BLaER1 treated with 17β-estradiol and CSF1 and Interleukin-3, amounts not matched to agents 10 nM and 100 nM (cell line): ENCODE measurements around the gene DOK3.
A peak's percentile ranks its signal among the peaks of the same experiment; 100 is the strongest.

Source experiments
- H3K27ac ChIP-seq, 11 experiments: shearing (Covaris generic); formaldehyde crosslinking; 2 replicates each; pipeline ENCODE4 v1.8.1; 2022
- H3K27me3 ChIP-seq, 11 experiments: shearing (Covaris generic); formaldehyde crosslinking; 2 replicates each; pipeline ENCODE4 v1.8.1; 2022
- H3K36me3 ChIP-seq, 11 experiments: shearing (Covaris generic); formaldehyde crosslinking; 2 replicates each; pipeline ENCODE4 v1.8.1; 2022
- H3K4me1 ChIP-seq, 10 experiments: shearing (Covaris generic); formaldehyde crosslinking; 2 replicates each; pipeline ENCODE4 v1.8.1; 2022
- H3K4me2 ChIP-seq, 11 experiments: shearing (Covaris generic); formaldehyde crosslinking; 2 replicates each; pipeline ENCODE4 v1.8.1; 2022
- H3K4me3 ChIP-seq, 10 experiments: shearing (Covaris generic); formaldehyde crosslinking; 2 replicates each; pipeline ENCODE4 v1.8.1; 2022
- H3K9ac ChIP-seq, 11 experiments: shearing (Covaris generic); formaldehyde crosslinking; 2 replicates each; pipeline ENCODE4 v1.8.1; 2022
- H3K9me3 ChIP-seq, 11 experiments: shearing (Covaris generic); formaldehyde crosslinking; replicated peaks in 1 of 11; 2 replicates each; pipeline ENCODE4 v1.8.1; 2022
- H4K20me1 ChIP-seq, 11 experiments: shearing (Covaris generic); formaldehyde crosslinking; 2 replicates each; pipeline ENCODE4 v1.8.1; 2022
- Cebpa-rat ChIP-seq, 11 experiments: shearing (Covaris generic); IDR thresholded peaks; 2 replicates each; pipeline ENCODE4 v1.8.1; 2022

DOK3 gene

DNA sequence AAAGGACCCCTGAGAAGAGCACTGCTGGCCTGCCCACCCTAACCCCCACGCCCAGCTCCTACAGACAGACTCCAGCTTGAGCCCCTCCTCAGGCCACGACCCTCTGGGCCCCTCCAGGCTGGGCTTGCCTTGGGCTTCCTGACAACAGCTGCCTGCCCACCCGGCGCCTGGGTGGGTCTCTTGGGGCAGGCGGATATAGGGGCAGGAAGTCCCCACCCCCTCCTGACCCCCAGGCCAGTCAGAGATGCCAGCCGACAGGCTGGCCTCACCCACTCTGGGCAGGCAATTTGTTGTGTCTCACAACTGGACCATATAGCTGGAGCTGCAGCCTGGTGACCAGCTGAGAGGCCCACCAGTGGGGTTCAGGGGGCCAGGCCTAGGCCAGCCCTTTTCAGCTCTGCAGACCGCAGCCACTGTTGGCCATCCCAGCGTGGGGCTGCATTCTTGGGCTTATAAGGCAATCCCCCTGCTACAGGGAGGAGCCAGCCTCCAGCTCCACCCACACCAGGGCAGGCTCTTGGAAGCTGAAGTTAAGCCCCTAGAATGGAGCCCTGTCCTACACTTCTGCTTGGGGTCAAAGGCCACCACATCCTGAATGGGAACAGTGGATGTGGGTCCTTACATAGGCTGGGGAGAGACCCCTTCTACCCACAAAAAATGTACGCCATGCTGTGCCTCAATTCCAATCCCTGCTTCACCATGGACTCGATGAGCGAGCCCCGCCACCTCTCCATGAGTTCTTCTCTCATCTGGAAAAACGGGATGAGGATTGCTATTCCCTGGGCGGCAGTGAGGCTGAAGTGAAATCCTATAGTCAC lies 14.2 kb downstream of the DOK3 start:
- Histone ChIP-seq H3K4me3 (peak overlapping the region; percentile 73 to 89 (median 83); a peak in 19 of 20 replicates), H4K20me1 (peaks cover 10 to 67% (median 35%) of the 10 kb centered on the region in 11 experiments; a peak in 17 of 22 replicates), H3K9me3 (no peaks in the 10 kb centered on the region), H3K27ac (peak overlapping the region in 10 of 11 experiments; percentile 79 to 93 (median 88); a peak in 21 of 22 replicates), H3K4me1 (peaks cover 71 to 90% (median 87%) of the 10 kb centered on the region in 10 experiments), H3K27me3 (peaks cover 0 to 25% (median 0%) of the 10 kb centered on the region in 11 experiments; a peak in 4 of 22 replicates), H3K4me2 (peak overlapping the region; percentile 97 to 100 (median 100)), H3K36me3 (peaks cover 21 to 40% (median 27%) of the 10 kb centered on the region in 11 experiments; a peak in 21 of 22 replicates), H3K9ac (peak overlapping the region; percentile 79 to 91 (median 88); a peak in 21 of 22 replicates)
- TF ChIP-seq Cebpa-rat (IDR thresholded peaks at IDR 0.05) = no peak

- Histone ChIP-seq H3K27me3 (peaks cover 0 to 16% (median 0%) of the 10 kb centered on the region in 11 experiments; a peak in 4 of 22 replicates), H3K36me3 (peaks cover 21 to 47% (median 34%) of the 10 kb centered on the region in 11 experiments; a peak in 21 of 22 replicates), H3K9ac (peak overlapping the region; percentile 79 to 91 (median 88); a peak in 21 of 22 replicates), H3K4me3 (peak overlapping the region in 9 of 10 experiments; percentile 79 to 89 (median 83); a peak in 17 of 20 replicates), H3K4me2 (peak overlapping the region; percentile 97 to 100 (median 100)), H3K9me3 (no peaks in the 10 kb centered on the region), H3K27ac (peak overlapping the region in 10 of 11 experiments; percentile 70 to 93 (median 88); a peak in 21 of 22 replicates), H3K4me1 (peaks cover 80 to 90% (median 87%) of the 10 kb centered on the region in 10 experiments), H4K20me1 (peaks cover 17 to 69% (median 40%) of the 10 kb centered on the region in 11 experiments; a peak in 21 of 22 replicates)
- no peak for TF ChIP-seq Cebpa-rat (IDR thresholded peaks at IDR 0.05)
Observed at GRCh38 chr5:177494346-177495195, 15.1 kb downstream of the DOK3 start.

DNA sequence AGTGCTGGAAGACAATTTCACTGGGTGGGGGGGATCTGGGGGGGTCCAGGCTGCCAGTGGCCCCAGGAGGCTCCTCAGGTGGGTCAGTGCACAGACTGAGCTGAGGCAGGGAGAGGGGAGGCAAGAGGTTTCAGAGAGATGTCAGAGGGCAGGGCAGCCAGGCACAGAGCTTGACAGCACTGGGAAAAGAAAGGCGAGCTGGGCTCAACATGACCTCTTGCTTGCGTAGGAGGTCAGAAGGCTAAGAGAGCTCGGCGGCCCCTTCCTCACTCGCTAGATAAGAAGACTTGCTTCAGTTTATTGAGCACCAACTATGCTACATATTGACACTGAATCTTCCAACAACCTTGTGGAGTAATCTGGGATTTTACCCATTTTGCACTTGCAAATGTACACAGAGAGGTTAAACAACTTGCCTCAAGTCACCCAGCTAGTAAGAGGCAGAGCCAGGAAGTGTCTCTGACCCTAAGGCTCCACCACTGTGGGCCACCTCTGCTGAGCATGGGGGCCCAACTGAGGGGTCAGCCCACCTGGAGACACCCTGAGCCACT lies 15.8 kb downstream of the DOK3 start:
- H3K4me2 ChIP-seq = peak overlapping the region; percentile 97 to 100 (median 100)
- peaks cover 24 to 76% (median 46%) of the 10 kb centered on the region in 11 experiments; a peak in 21 of 22 replicates for H4K20me1 ChIP-seq
- H3K36me3 ChIP-seq = peaks cover 25 to 54% (median 40%) of the 10 kb centered on the region in 11 experiments; a peak in 21 of 22 replicates
- H3K9ac ChIP-seq = peak overlapping the region in 10 of 11 experiments; percentile 79 to 91 (median 88); a peak in 18 of 22 replicates
- peak overlapping the region in 2 of 10 experiments; percentile 88 to 89; a peak in 6 of 20 replicates for H3K4me3 ChIP-seq
- no peak for TF ChIP-seq Cebpa-rat (IDR thresholded peaks at IDR 0.05)
- H3K27ac ChIP-seq = peak overlapping the region in 10 of 11 experiments; percentile 70 to 93 (median 88); a peak in 20 of 22 replicates
- no peaks in the 10 kb centered on the region for H3K9me3 ChIP-seq
- peaks cover 0 to 9% (median 0%) of the 10 kb centered on the region in 11 experiments; a peak in 4 of 22 replicates for H3K27me3 ChIP-seq
- H3K4me1 ChIP-seq = peaks cover 81 to 90% (median 87%) of the 10 kb centered on the region in 10 experiments

- peak overlapping the region in 10 of 11 experiments; percentile 70 to 93 (median 88); a peak in 18 of 22 replicates for H3K27ac ChIP-seq
- peaks cover 71 to 89% (median 86%) of the 10 kb centered on the region in 10 experiments for H3K4me1 ChIP-seq
- peak overlapping the region; percentile 97 to 100 (median 100); a peak in 20 of 22 replicates for H3K4me2 ChIP-seq
- H3K9me3 ChIP-seq = no peaks in the 10 kb centered on the region
- no peaks in the 10 kb centered on the region for H3K27me3 ChIP-seq
- TF ChIP-seq Cebpa-rat (IDR thresholded peaks at IDR 0.05) = no peak
- H4K20me1 ChIP-seq = peaks cover 31 to 82% (median 54%) of the 10 kb centered on the region in 11 experiments
- H3K9ac ChIP-seq = peak overlapping the region in 9 of 11 experiments; percentile 84 to 91 (median 89); a peak in 15 of 22 replicates
- H3K4me3 ChIP-seq = no peak overlapping the region
- peaks cover 33 to 65% (median 50%) of the 10 kb centered on the region in 11 experiments for H3K36me3 ChIP-seq
Observed at GRCh38 chr5:177492841-177493240, 16.8 kb downstream of the DOK3 start.

DNA sequence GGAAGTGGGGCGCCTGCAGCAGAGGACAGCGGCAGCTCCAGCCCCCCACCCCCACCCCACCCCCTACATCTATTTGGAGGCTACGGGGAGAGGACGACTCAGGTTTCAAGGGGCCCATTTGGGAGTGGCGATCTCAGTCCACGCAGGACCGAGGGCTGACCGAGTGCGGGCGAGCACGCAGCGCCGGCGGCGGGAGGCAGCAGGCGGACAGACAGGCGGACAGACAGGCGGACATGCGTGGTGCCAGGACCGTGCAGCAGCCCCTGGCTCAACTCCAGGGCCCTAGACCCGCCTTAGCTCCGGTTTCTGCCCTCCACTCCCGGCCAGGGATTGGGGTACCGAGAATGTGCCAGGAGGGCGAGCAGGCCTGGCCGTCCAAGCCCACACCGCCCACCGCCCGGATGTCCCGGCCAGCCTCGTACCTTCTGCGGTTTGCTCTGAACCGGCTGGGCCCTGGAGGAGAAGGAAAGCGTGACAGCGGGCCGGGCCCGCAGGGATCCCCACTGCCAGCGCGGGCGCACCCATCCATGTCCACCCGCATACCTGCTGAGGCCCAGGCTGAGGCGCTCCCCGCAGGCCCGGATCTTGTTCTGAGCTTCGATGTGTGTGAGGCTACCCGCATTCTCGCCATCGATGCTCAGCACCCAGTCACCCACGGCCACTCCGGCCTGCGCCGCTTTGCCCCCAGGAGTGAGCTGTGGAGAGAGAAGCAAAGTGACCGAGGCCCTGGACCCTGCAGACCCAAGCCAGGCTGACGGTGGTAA lies 17.5 kb downstream of the DOK3 start:
- Histone ChIP-seq H3K9me3 (no peaks in the 10 kb centered on the region), H3K36me3 (peaks cover 40 to 71% (median 57%) of the 10 kb centered on the region in 11 experiments), H3K4me3 (no peak overlapping the region), H4K20me1 (peaks cover 31 to 86% (median 60%) of the 10 kb centered on the region in 11 experiments), H3K4me1 (peaks cover 71 to 90% (median 84%) of the 10 kb centered on the region in 10 experiments), H3K27ac (peak overlapping the region in 9 of 11 experiments; percentile 84 to 93 (median 90); a peak in 17 of 22 replicates), H3K27me3 (no peaks in the 10 kb centered on the region), H3K4me2 (peak overlapping the region in 10 of 11 experiments; percentile 35 to 100 (median 100); a peak in 15 of 22 replicates), H3K9ac (peak overlapping the region in 8 of 11 experiments; percentile 86 to 91 (median 90); a peak in 10 of 22 replicates)
- TF ChIP-seq Cebpa-rat (IDR thresholded peaks at IDR 0.05) = no peak

DNA sequence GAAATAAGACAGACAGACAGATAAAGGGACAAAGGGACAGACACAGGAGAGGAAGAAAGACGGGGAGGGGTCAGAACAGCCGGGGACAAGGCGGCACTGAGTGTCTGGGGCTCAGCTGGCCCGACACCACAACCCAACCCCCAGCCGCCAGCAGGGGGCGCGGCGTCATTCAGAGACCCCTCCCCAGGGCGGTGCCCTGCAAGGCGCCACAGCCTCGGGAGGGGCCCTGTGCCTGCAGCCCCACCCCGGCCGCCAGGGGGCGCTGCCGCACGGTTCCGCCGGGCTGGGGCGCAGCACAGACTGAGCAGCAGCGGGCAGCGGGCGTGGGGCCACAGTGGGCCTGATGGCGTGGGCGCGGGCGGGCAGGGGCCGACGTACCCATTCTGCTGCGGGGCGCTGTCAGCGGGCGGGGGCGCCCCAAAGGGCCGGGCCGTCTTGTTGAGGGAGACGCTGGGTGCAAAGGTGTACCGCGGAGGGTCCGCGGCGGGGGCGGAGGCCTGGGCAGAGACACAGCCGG lies 18.1 kb downstream of the DOK3 start:
- Histone ChIP-seq H3K9me3 (no peaks in the 10 kb centered on the region), H3K4me2 (peak overlapping the region; percentile 74 to 97 (median 83); a peak in 21 of 22 replicates), H3K36me3 (peaks cover 45 to 78% (median 63%) of the 10 kb centered on the region in 11 experiments), H3K4me1 (peaks cover 69 to 90% (median 82%) of the 10 kb centered on the region in 10 experiments), H3K4me3 (peak overlapping the region in 4 of 10 experiments; percentile 7 to 43 (median 32); a peak in 2 of 20 replicates), H4K20me1 (peaks cover 29 to 91% (median 63%) of the 10 kb centered on the region in 11 experiments), H3K9ac (peak overlapping the region in 8 of 11 experiments; percentile 31 to 76 (median 62); a peak in 13 of 22 replicates), H3K27me3 (no peaks in the 10 kb centered on the region), H3K27ac (peak overlapping the region in 8 of 11 experiments; percentile 49 to 82 (median 68); a peak in 16 of 22 replicates)
- no peak for TF ChIP-seq Cebpa-rat (IDR thresholded peaks at IDR 0.05)

- H3K4me1 ChIP-seq = peaks cover 64 to 85% (median 77%) of the 10 kb centered on the region in 10 experiments
- peak overlapping the region; percentile 74 to 97 (median 83) for H3K4me2 ChIP-seq
- no peaks in the 10 kb centered on the region for H3K27me3 ChIP-seq
- H3K9ac ChIP-seq = peak overlapping the region in 8 of 11 experiments; percentile 31 to 76 (median 62); a peak in 16 of 22 replicates
- peaks cover 24 to 91% (median 63%) of the 10 kb centered on the region in 11 experiments for H4K20me1 ChIP-seq
- H3K4me3 ChIP-seq = peak overlapping the region in 6 of 10 experiments; percentile 7 to 43 (median 32); a peak in 7 of 20 replicates
- H3K36me3 ChIP-seq = peaks cover 48 to 82% (median 68%) of the 10 kb centered on the region in 11 experiments
- TF ChIP-seq Cebpa-rat (IDR thresholded peaks at IDR 0.05) = no peak
- no peaks in the 10 kb centered on the region for H3K9me3 ChIP-seq
- peak overlapping the region in 8 of 11 experiments; percentile 49 to 82 (median 68); a peak in 16 of 22 replicates for H3K27ac ChIP-seq
Observed at GRCh38 chr5:177490992-177491391, 18.6 kb downstream of the DOK3 start.
